Measurements from ENCODE around the gene AFAP1. TPM values are rescaled to one million over a fixed set of nuclear protein-coding genes. Genes with fewer than 3 reads are reported as not detected.
A peak's percentile ranks its signal among the peaks of the same experiment; 100 is the strongest.

AFAP1 gene
- polyA plus RNA-seq (ENCODE audit: insufficient read length in 3 of 3) = 10 to 100 TPM; 18.7 to 26.2 (median 22.8) TPM
- long read RNA-seq, donor 1, full-length matches to known transcripts = 2 of 2 reads
- long read RNA-seq, donor 1, partial matches to known transcripts = 0 of 2 reads
- long read RNA-seq, donor 1, other reads (novel, unspliced or antisense) = 0 of 2 reads
- long read RNA-seq, donor 2, full-length matches to known transcripts = 8 of 8 reads
- long read RNA-seq, donor 2, partial matches to known transcripts = 0 of 8 reads
- long read RNA-seq, donor 2, other reads (novel, unspliced or antisense) = 0 of 8 reads
- long read RNA-seq, donor 3, full-length matches to known transcripts = 1 of 1 reads
- long read RNA-seq, donor 3, partial matches to known transcripts = 0 of 1 reads
- long read RNA-seq, donor 3, other reads (novel, unspliced or antisense) = 0 of 1 reads
- long read RNA-seq, donor 4, full-length matches to known transcripts = 2 of 2 reads
- long read RNA-seq, donor 4, partial matches to known transcripts = 0 of 2 reads
- long read RNA-seq, donor 4, other reads (novel, unspliced or antisense) = 0 of 2 reads
- long read RNA-seq, donor 5, partial matches to known transcripts = 0 of 1 reads
- long read RNA-seq, donor 5, other reads (novel, unspliced or antisense) = 0 of 1 reads
- long read RNA-seq, donor 6, full-length matches to known transcripts = 2 of 2 reads
- long read RNA-seq, donor 6, partial matches to known transcripts = 0 of 2 reads
- long read RNA-seq, donor 6, other reads (novel, unspliced or antisense) = 0 of 2 reads
- long read RNA-seq, donor 7, full-length matches to known transcripts = 6 of 6 reads
- long read RNA-seq, donor 7, partial matches to known transcripts = 0 of 6 reads
- long read RNA-seq, donor 7, other reads (novel, unspliced or antisense) = 0 of 6 reads
- long read RNA-seq, donor 8, full-length matches to known transcripts = 1 of 1 reads
- long read RNA-seq, donor 8, partial matches to known transcripts = 0 of 1 reads
- long read RNA-seq, donor 8, other reads (novel, unspliced or antisense) = 0 of 1 reads
- long read RNA-seq, donor 9, full-length matches to known transcripts = 5 of 5 reads
- long read RNA-seq, donor 9, partial matches to known transcripts = 0 of 5 reads
- long read RNA-seq, donor 9, other reads (novel, unspliced or antisense) = 0 of 5 reads
- long read RNA-seq, donor 10, full-length matches to known transcripts = 3 of 3 reads
- long read RNA-seq, donor 10, partial matches to known transcripts = 0 of 3 reads
- long read RNA-seq, donor 10, other reads (novel, unspliced or antisense) = 0 of 3 reads
- long read RNA-seq, donor 11, partial matches to known transcripts = 9 of 9 reads
- long read RNA-seq, donor 11, other reads (novel, unspliced or antisense) = 0 of 9 reads
- long read RNA-seq, donor 12, full-length matches to known transcripts = 6 of 6 reads
- long read RNA-seq, donor 12, partial matches to known transcripts = 0 of 6 reads
- long read RNA-seq, donor 12, other reads (novel, unspliced or antisense) = 0 of 6 reads
- long read RNA-seq, donor 13 = 0 reads
- long read RNA-seq, donor 14 = 0 reads
- long read RNA-seq, donor 15, full-length matches to known transcripts = 6 of 6 reads
- long read RNA-seq, donor 15, partial matches to known transcripts = 0 of 6 reads
- long read RNA-seq, donor 15, other reads (novel, unspliced or antisense) = 0 of 6 reads
- long read RNA-seq, donor 16, full-length matches to known transcripts = 3 of 18 reads
- long read RNA-seq, donor 16, partial matches to known transcripts = 15 of 18 reads
- long read RNA-seq, donor 16, other reads (novel, unspliced or antisense) = 0 of 18 reads

- DNase-seq = peak; percentile 92
Observed at GRCh38 chr4:7939377-7940108, at the start of gene AFAP1. Gene AFAP1, minus strand, starts transcription at chr4:7939861. Its CDS starts 67,783 bp downstream, at chr4:7872078.

- DNase-seq = no peak
Observed at GRCh38 chr4:7988437-7988836, 48.8 kb upstream of the AFAP1 start.

GRCh38 chr4:7987148-7987989, 47.7 kb upstream of the AFAP1 start:
- DNase-seq = peak; percentile 74

- DNase-seq = no peak
Observed at GRCh38 chr4:7985891-7986441, 46.3 kb upstream of the AFAP1 start.

GRCh38 chr4:7985072-7985471, 45.4 kb upstream of the AFAP1 start:
- no peak for DNase-seq

GRCh38 chr4:7984286-7984925, 44.7 kb upstream of the AFAP1 start:
- no peak for DNase-seq

- DNase-seq = no peak
Observed at GRCh38 chr4:7983296-7983695, 43.6 kb upstream of the AFAP1 start.

GRCh38 chr4:7981738-7982394, 42.2 kb upstream of the AFAP1 start:
- DNase-seq = no peak

GRCh38 chr4:7980036-7980435, 40.4 kb upstream of the AFAP1 start:
- no peak for DNase-seq

GRCh38 chr4:7979652-7979968, 39.9 kb upstream of the AFAP1 start:
- DNase-seq = no peak

- no peak for DNase-seq
Observed at GRCh38 chr4:7978907-7979651, 39.4 kb upstream of the AFAP1 start.

GRCh38 chr4:7978489-7978888, 38.8 kb upstream of the AFAP1 start:
- DNase-seq = no peak

GRCh38 chr4:7976634-7977033, 37.0 kb upstream of the AFAP1 start:
- DNase-seq = no peak

GRCh38 chr4:7976025-7976424, 36.4 kb upstream of the AFAP1 start:
- no peak for DNase-seq

GRCh38 chr4:7974425-7974824, 34.8 kb upstream of the AFAP1 start:
- DNase-seq = no peak

GRCh38 chr4:7973545-7973981, 33.9 kb upstream of the AFAP1 start:
- no peak for DNase-seq

GRCh38 chr4:7971881-7972500, 32.3 kb upstream of the AFAP1 start:
- DNase-seq = no peak
